GM20431 (cell line): Measurements from ENCODE around the gene ACACB.

Experiments
- in situ Hi-C: fragments of 300-500 bp; cut with MseI, MboI; formaldehyde crosslinking; loops from one replicate; pipeline ENCODE4 v1.15.0; 2020; ENCODE audit warnings: low sequenced_read_pairs; ENCODE audit not compliant: unreplicated experiment

The ACACB gene

DNA sequence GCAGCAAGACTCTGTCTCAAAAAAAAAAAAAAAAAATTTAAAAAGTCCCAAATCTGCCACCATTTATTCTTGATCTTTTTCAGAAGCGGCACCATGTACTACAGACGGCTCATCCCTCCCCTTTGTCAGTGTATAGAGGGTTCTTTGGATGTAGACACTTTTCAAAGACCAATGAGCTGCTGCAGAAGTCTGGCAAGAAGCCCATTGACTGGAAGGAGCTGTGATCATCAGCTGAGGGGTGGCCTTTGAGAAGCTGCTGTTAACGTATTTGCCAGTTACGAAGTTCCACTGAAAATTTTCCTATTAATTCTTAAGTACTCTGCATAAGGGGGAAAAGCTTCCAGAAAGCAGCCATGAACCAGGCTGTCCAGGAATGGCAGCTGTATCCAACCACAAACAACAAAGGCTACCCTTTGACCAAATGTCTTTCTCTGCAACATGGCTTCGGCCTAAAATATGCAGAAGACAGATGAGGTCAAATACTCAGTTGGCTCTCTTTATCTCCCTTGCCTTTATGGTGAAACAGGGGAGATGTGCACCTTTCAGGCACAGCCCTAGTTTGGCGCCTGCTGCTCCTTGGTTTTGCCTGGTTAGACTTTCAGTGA, 6.5 kb upstream of the ACACB start:
- in situ Hi-C loops, result no loop called here

DNA sequence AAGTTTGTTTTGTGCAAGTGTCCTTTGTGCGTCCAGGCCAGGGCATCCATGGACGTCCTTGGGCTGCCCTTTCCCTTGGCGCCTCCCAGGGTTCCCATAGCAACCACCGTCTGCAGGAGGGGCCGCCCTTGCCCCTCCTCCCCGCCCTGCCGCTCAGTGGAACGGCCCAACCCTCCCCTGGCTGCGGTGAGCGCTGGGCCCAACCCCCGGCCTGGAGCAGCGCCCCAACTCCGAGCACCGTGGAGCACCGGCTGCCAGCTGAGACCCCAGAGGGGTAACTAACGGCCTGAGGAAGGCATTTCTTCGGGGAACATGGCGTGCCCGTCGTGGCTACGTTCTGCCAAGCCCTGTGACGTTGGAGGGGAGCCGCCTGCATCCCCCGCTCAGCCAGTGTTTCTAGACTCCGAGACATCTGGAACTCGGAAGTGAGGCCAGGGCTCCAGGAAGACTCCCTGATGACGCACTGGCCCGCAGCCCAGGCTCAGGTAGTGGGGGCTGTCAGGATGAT, 5.3 kb upstream of the ACACB start:
- in situ Hi-C loops, result no loop called here

DNA sequence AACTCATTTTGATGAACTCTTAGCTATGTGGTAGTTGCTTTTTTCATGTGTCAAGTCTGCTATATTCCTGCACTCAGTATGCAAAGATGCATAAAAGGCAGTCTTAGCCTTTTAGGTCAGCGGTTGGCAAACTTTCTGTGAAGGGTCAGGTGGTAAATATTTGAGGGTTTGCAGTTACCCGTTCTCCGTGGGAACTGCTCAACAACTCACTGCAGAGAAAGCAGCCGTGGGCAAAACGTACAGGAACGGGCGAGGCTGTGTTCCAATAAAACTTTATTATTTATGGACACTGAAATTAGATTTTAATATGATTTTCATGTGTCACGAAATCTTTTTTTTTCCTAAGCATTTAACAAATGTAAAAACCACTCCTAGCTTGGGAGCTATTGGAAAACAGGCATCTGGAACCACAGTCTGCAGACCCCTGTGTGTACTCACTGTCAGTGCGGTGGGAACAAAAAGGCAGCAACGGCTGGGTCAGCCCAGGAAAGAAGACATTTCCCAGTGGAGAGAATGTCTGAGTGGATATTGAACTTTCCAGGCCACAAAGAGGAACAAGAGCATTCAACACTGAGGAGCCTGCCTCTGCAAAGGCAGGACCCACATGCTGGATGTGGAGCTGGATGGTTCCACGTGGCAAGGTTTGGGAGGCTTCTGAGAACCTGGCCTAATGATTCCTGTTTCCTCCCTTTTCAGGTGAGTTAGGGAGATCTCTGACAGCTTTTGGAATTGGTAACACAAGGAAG, 3.5 kb upstream of the ACACB start:
- in situ Hi-C loops, result no loop called here

DNA sequence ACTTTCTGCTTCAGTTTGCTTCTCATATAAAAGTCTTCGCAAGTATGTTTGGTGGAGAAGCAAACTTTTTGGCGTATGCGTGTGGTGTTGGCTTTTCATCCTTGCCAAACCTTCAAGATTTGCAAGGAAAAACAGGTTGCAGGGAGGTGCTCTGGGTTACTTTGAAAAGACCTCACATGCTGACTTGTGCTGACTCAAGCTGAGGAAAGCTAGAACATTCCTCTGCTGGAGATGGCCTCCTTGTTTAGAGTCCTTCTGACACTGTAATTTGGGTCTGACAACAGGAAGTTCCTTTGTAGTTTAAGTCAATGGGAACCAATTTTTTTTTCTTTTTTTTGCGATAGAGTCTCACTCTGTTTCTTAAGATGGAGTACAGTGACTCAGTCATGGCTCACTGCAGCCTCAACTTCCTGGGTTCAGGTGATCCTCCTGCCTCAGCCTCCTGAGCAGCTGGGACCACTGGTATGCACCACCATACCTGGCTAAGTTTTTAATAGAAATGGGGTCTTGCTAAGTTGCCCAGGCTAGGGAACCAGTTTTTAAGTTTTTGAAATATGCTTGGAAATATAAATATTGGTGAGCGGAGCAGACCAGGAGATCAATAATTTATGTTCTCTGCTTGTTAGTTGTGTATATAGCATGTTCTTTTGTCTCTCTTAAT, 2.6 kb upstream of the ACACB start:
- in situ Hi-C loops, result no loop called here

DNA sequence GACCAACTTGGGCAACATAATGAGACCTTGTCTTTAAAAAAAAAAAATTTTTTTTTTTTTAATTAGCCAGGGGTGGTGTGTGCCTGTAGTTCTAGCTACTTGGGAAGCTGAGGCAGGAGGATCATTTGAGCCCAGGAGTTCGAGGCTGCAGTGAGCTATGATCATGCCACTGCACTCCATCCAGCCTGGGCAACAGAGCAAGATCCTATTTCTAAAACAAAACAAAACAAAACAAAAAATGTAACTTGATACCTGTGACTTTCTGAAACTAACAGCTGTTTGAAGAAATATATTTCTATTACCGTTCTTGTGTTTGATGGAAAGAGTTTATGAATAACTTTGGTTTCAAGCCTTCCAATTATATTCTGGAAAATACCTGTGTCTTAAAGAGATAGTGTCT, 1.7 kb upstream of the ACACB start:
- in situ Hi-C loops, result no loop called here

DNA sequence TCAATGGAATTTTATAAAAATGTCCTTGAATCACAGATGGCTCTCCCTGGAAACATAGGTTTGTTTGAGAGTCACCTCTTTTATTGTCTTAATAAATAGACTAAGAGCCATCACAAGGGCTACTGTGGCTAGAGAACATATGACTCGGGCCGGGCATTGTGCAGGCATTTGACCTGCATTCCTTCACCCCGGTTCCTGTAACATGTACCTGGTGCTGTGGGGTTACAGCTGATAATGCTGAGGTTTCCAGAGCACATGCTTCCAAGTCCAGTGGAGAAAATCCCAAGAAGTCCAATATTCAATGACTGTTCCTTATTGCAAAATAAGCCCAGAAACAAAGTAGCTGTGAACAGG, 1.0 kb upstream of the ACACB start:
- in situ Hi-C loops, result no loop called here

DNA sequence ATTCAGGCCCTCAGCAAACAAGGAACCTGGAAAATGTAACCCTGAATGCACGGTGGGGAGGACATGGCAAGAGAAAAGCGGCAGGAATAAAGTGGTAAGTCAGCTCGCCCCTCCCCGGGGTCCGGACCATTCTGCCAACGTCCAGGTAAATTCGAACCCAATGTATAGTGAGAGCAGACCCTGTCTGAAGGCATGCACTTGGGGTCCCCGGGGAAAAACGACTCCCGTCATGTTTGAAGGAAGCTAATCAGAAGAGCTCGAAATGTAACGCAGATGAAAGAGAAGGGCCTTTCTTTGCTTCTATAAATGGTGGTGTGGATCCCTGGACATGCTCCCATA, 193 bp downstream of the ACACB start:
- in situ Hi-C loops, result no loop called here

DNA sequence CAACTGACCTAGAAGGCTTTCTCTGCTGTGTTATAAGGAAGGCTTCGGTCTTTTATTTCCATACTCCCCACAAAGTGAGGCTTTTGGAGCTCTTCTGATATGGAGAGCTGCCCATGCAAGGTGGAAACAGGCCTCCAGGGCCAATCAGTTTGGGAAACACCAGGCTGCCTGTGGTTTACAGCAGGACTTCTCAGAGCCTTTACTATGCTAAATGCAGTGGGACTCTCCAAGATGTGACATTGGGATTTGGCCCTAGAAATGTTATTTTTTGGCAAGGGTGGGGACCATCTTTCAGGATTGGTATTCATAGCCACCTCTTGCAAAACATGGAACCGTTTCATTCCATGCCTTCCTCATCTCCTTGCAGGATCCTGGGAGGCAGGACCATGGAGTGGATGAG, 3.7 kb downstream of the ACACB start:
- in situ Hi-C loops, result no loop called here

DNA sequence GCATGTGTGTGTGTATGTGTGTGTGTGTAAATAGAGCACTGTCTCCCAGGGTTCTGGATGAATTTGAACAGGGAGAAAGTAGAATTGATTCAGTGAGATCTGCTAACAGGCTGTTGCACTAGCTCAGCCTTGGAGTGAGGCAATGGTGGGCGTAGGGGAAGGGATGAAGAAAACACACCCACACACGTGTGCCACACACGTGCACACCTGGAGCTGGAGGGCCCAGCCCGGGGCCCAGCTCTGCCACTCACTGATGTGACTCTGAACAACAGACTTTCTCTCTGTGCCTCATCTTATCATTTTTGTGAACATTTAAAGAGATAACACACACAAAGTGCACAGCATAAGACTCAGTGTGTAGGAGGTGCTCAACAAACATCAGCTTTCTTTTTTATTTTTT, 4.2 kb downstream of the ACACB start:
- in situ Hi-C loops, result no loop called here

DNA sequence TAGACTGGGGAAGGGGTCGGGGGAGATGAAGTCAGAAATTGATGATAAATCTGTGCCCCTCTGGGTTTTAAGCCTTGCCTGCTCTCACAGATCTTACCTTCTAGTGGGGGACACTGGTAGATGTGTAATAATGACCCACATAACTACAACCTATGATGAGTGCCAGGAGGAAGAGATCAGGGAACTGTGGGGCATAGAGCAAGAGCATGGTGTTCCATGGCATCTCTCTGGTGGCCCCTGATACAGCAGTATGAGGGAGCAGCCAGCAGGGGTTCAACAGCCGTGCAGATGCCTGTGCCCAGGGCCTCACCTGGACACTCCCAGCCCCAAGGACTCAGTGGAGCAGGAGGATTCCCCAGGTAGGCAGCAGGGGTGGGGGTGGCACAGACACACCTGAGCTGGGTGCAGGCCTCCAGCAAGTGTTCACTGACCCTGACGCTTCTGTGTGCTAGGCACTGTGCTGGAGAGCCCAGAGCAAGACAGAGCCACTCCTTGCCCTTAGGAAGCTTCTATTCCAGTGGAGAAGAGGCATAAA, 5.0 kb downstream of the ACACB start:
- in situ Hi-C loops, result no loop called here

DNA sequence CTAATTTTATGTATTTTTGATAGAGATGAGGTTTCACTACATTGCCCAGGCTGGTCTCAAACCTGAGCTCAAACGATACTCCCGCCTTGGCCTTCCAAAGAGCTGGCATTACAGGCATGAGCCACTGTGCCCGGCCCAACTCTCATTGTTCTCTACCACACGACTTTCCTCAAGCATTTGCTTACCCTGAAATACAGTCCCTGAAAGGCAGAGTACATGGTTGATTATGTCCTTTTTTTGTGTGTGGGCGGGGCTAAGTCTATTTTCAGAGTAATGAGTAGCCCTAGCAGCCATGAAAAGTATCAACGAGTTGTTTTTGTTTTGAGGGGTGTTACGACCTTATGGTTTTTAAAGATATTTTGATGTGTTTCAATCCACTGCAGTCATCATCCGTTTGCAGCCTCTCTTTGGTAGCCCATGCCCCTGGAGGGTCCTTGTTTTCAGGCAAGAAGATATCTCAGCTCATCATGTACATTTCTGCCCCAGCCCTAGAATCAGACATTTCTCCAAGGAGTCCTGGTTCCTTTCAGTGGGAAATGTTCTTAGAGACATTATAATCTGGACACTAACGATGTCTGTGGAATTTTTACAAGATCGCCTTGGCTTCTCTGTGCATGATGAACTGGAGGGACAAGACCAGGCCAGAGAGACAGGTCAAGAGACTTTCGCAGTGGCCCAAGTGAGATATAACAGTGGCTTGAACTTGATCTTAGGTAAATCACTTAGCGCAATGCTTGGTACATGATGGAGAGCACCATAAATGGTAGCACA, 8.7 kb downstream of the ACACB start:
- in situ Hi-C loops, result loop anchor here (25.0 kb wide), 1 partner anchor 262 kb away; no protein-coding TSS in a partner anchor

DNA sequence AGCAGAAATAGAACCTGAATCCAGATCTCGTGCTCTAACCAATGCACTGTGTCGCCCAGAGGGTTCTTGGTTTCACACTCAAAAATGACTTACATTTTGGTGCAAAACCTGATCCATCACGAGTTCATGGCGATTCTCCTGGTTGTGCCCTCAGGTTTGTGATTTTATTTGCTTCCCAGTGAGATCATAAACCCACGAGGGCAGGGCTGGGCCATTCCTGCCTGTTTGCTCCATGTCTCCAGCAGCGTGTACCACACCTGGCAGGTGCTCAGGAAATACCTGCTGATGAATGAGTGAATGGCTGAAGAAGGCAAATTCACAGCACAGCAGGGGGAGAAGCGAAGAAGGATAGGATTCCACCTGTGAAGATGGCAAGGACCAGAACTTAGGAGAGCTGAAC, 9.4 kb downstream of the ACACB start:
- in situ Hi-C loops, result loop anchor here (25.0 kb wide), 1 partner anchor 262 kb away; no protein-coding TSS in a partner anchor

DNA sequence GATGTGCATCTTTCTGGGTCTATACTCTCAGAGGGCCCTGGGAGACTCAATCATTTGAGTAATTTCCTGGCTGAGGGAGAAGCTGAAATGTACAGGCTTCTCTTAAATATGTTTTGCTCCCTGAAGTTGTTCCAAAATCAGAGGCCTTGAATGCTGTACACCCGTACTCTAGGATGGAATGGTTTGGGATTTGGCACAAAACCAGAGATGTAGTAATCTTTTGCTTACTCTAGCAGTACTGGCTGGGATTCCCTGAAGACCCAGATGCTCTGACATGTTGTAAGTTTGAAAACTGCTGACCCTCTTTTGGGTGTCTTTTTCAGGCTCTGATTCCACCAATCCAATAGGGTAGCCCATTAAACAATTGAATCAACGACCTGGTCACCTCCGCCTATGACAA, 10.4 kb downstream of the ACACB start:
- in situ Hi-C loops, result loop anchor here (25.0 kb wide), 1 partner anchor 261 kb away; no protein-coding TSS in a partner anchor

DNA sequence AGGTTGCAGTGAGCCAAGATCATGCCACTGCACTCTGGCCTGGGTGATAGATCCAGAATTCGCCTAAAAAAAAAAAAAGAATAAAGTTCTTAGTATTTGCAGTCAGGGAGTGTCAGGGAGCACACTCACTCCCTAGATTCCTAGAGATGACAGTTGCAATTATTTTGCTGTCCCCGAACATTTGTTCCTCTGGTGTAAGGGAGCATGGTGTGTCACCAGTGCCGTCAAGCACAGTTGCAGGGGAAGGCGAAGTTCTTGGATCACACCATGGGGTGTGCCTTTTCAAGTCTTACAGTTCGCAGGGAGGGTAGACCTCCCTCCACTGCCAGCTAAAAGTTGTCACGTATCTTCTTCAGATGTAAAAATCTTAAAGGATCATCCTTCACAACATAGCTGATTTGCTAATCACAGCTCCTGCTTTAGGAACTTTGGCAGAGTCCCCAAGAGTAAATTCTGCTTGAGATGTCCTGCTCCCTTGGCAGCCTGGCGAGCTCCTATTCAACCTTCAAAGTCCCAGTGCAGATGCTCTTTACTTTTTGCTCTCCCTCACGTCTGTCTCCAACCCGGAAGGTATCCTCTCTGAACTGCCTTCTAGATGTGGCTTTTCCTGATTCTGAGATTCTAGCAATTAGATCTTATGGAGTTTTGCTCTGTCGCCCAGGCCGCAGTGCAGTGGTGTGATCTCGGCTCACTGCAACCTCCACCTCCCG, 11.3 kb downstream of the ACACB start:
- in situ Hi-C loops, result loop anchor here (25.0 kb wide), 1 partner anchor 260 kb away; no protein-coding TSS in a partner anchor

DNA sequence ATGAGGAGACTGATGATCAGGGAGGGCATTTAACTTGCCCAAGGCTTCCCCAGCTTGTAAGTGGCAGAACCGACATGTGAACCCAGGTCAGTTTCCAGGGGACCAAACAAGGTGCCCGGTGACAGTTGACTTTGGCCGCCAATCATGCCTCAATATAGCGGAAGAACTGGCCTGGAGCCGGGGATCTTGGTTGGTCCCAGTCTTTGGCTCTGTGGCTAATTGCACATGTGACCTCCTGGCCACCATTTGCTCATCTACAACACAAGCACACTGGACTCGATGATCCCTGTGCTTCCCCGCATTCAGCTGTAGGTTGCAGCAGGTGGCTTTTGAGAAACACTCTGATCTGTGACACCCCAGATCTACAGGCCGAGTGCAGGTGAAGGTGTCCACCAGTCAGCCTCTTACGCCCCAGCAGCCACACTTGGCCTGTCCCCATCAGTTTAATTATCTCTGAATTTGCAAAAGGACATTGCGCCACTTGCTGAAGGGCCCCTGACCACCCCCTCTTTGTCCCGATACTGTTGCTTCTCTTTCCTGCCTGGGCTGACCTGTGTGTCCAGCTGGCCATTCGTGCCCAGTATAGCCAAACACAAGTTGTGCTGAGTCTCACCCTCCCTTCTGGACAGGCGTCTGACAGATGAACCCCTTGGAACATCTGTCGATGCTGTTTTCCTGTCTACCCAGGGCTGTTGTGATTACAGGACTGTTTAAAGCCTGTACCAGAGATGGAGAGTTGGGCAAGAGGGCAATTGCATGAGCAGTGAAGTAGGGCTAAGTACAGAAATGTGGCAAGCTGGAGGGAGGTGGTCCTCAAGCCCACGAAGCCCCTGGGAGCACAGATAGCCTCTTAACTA, 14.1 kb downstream of the ACACB start:
- in situ Hi-C loops, result loop anchor here (25.0 kb wide), 1 partner anchor 257 kb away; no protein-coding TSS in a partner anchor

DNA sequence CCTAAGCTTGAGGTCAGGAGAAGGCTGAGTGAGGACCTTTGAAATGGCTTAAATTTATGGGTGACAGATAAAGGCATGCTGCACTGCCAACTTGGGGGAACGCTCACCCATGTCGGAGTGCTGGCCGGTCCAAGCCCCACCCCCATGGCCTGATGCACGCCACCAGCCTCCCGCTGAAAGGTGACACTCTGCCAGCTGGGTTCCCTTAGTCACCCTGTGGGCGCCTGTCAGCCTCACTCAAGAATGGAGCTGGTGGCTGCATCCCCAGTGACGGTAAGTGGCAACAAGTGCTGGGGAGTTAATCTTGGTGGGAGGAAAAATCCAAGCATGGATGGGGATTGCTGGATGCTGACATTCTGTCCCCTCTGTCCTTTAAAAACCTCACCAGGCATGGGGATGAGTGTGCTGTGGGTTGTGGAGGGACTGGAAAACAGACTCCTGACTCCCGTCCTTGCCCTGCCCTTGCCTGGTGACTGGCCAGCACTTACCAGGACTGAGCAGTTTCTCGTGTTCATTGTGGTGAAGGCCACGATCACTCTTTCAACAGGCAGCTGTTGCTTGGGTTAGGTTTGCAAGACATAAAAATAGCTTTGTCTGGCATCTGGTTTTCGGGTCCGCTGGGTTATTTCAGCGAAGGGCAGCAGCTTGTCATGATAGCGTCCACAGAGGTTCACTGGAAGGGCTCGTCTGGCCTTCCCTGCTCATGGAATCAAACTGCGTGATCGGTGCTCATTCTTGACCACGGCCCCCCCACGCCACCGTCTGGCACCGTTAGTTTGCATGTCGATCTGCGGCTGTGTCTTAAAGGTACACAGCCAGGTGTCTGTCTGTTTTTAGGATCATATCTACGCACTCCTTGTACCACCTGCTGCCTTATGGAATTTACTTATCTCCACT, 15.0 kb downstream of the ACACB start:
- in situ Hi-C loops, result loop anchor here (25.0 kb wide), 1 partner anchor 256 kb away; no protein-coding TSS in a partner anchor

DNA sequence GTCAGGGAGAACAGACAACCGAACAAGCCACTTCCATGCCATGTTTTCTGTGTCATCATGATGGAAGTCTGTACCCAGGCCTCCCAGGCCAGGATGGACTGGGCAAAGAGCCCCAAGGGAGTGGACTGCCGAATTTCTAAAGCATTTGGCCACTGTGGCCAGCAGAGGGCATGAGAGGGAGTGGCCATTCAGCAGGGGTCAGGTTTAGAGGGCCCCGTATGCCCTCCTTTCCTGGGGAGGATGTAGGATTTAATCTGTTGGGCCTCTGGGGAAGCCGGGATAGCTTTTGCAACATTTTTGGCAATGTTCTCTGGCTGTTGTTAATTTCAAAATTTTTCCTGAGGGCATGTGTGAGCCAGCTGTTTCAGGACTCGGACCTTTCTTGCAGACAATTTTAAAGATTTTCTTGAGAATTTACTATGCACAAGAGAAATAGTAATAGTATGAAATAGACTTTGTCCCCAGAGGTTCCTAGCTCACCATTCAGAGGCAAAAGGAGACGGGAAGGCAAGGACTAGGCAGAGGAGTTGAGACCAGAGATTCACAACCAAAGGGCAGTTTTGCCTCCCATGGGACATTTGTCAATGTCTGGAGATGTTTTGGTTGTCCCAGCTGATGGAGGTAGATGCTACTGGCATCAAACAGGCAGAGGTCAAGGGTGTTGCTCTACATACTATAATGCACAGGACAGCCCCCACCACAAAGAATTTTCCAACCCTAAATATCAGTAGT, 18.0 kb downstream of the ACACB start:
- in situ Hi-C loops, result loop anchor here (25.0 kb wide), 1 partner anchor 253 kb away; no protein-coding TSS in a partner anchor
